Subcutaneous abdominal adipose tissue (tissue), 5 donors: ENCODE measurements around the gene CIITA.
"Not testable (repeated sequence)": the region's sequence is repeated elsewhere in the genome, so short reads cannot be mapped to it uniquely, and the experiment has no call there.

Experiments used
- H3K27ac ChIP-seq: one replicate; pipeline ENCODE4 v1.7.0; 2013; ENCODE audit warnings: low read depth, mild to moderate bottlenecking, inconsistent platforms, low read length, moderate library complexity
- H3K27me3 ChIP-seq, 5 donors: one replicate each; pipeline ENCODE4 v1.7.0; 2013; ENCODE audit warnings: low read length in 5 of 5, inconsistent platforms in 1 of 5; ENCODE audit not compliant: control insufficient read depth in 5 of 5, insufficient read depth in 4 of 5
- H3K36me3 ChIP-seq, 5 donors: one replicate each; pipeline ENCODE4 v1.7.0; 2013; ENCODE audit warnings: low read length in 5 of 5; ENCODE audit not compliant: control insufficient read depth in 5 of 5, insufficient read depth in 5 of 5
- H3K4me1 ChIP-seq, 5 donors: one replicate each; pipeline ENCODE4 v1.7.0; 2013; ENCODE audit warnings: low read length in 5 of 5, mild to moderate bottlenecking in 3 of 5, moderate library complexity in 1 of 5; ENCODE audit not compliant: control insufficient read depth in 5 of 5, insufficient read depth in 5 of 5
- H3K4me3 ChIP-seq, 5 donors: one replicate each; pipeline ENCODE4 v1.7.0; 2013; ENCODE audit warnings: low read length in 5 of 5, low read depth in 1 of 5
- H3K9ac ChIP-seq, 5 donors: one replicate each; pipeline ENCODE4 v1.7.0; 2013; ENCODE audit warnings: low read length in 5 of 5, mild to moderate bottlenecking in 4 of 5, moderate library complexity in 3 of 5
- H3K9me3 ChIP-seq, 5 donors: one replicate each; pipeline ENCODE4 v1.7.0; 2013; ENCODE audit warnings: low read length in 5 of 5; ENCODE audit not compliant: control insufficient read depth in 5 of 5
- donor health status: healthy.
- donor health status: healthy.
- donor health status: healthy.
- donor health status: healthy.
- donor health status: healthy.

CIITA gene

DNA sequence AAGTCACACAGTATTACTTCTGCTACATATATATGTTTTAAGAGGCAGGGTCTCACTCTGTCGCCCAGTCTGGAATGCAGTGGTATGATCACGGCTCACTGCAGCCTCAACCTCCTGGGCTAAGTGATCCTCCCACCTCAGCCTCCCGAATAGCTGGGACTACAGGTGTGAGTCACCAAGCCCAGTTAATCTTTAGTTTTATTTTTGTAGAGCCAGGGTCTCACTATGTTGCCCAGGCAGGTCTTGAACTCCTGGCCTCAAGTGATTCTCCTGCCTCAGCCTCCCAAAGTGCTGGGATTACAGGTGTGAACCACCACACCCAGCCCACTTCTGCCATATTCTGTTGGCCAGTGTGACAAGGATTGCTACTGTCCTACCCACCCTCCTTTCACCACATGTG, 48.3 kb downstream of the CIITA start:
- not testable (repeated sequence) for H3K9me3 ChIP-seq, H3K4me3 ChIP-seq, H3K27me3 ChIP-seq, H3K27ac ChIP-seq, H3K9ac ChIP-seq
- H3K36me3 ChIP-seq = peaks cover 0 to 86% (median 41%) of the 10 kb centered on the region in 5 donors
- peaks cover 6 to 41% (median 34%) of the 10 kb centered on the region in 5 donors for H3K4me1 ChIP-seq

DNA sequence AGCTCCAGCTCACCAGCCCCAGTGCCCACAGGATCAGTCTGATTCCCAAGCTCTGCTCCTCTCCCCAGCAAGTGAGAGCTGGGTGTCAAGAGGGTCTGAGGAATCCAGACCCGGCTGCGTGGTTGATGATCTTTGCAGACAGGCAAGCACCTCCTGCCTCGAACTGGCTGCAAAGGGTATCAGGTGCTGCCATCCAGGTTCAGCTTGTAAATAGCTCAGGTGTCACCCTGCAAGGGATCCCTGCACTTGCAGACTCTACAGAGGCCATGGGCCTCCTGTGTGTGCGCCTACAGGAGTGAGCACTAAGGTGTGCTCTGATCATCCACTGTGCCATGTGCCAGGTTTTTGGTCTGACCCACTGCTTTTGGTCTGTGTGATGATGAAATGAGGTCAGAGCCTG, 49.1 kb downstream of the CIITA start:
- H3K4me1 ChIP-seq = peaks cover 8 to 40% (median 36%) of the 10 kb centered on the region in 5 donors

GRCh38 chr16:10926867-10927266, 49.9 kb downstream of the CIITA start:
- Histone ChIP-seq H3K9ac (no peak overlapping the region), H3K27me3 (no peaks in the 10 kb centered on the region), H3K4me3 (no peak overlapping the region), H3K36me3 (peaks cover 0 to 81% (median 42%) of the 10 kb centered on the region in 5 donors), H3K4me1 (peaks cover 7 to 33% (median 29%) of the 10 kb centered on the region in 5 donors), H3K9me3 (no peaks in the 10 kb centered on the region), H3K27ac (no peak overlapping the region)

More for the DNA sequence above, 49.1 kb downstream of the CIITA start:
- no peaks in the 10 kb centered on the region for H3K27me3 ChIP-seq
- no peaks in the 10 kb centered on the region for H3K9me3 ChIP-seq
- no peak overlapping the region for H3K27ac ChIP-seq
- H3K9ac ChIP-seq = no peak overlapping the region
- peaks cover 0 to 84% (median 41%) of the 10 kb centered on the region in 5 donors for H3K36me3 ChIP-seq
- no peak overlapping the region for H3K4me3 ChIP-seq

DNA sequence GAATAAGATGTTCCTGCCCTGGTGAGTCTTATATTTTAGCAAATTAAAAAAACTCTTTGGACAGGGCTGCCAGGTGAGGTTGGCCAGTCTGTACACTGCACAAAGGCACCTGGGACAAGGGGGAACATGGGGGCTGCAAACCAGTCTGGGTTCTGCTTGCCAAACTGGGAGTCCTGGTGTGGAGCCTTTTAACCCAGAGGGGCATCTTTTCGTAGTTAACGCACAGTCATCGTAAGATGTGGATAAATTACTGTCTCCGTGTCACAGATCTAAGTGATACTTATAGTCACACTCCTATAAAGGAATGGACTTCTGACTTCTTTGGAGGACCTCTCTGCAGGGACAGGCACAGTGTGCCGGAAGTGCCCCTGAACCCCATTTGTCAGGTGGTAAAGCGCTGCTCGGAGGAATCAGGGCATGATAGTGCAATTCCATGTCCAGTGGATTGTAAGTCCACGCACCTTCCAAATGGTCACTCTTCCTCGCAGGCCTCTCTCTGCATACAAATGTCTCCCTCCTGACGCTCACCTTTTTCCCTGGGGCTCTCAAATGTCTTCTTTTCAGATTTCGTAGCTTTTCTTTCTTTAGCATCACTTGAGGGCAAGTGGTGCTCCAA, 50.6 kb downstream of the CIITA start:
- H3K36me3 ChIP-seq = peaks cover 0 to 79% (median 45%) of the 10 kb centered on the region in 5 donors
- H3K27me3 ChIP-seq = no peaks in the 10 kb centered on the region
- H3K4me1 ChIP-seq = peaks cover 5 to 26% (median 22%) of the 10 kb centered on the region in 5 donors
- no peaks in the 10 kb centered on the region for H3K9me3 ChIP-seq
- no peak overlapping the region for H3K4me3 ChIP-seq
- no peak overlapping the region for H3K9ac ChIP-seq
- H3K27ac ChIP-seq = no peak overlapping the region

- not testable (repeated sequence) for H3K9ac ChIP-seq, H3K4me3 ChIP-seq, H3K27me3 ChIP-seq, H3K27ac ChIP-seq, H3K9me3 ChIP-seq
- peaks cover 0 to 76% (median 54%) of the 10 kb centered on the region in 5 donors for H3K36me3 ChIP-seq
- peaks cover 1 to 28% (median 18%) of the 10 kb centered on the region in 5 donors for H3K4me1 ChIP-seq
Observed at GRCh38 chr16:10929097-10929496, 52.1 kb downstream of the CIITA start.

GRCh38 chr16:10929853-10930754, 53.1 kb downstream of the CIITA start:
- H3K4me3 ChIP-seq = no peak overlapping the region
- no peaks in the 10 kb centered on the region for H3K9me3 ChIP-seq
- H3K27ac ChIP-seq = no peak overlapping the region
- peaks cover 4 to 37% (median 26%) of the 10 kb centered on the region in 5 donors for H3K4me1 ChIP-seq
- no peak overlapping the region for H3K9ac ChIP-seq
- H3K27me3 ChIP-seq = no peaks in the 10 kb centered on the region
- H3K36me3 ChIP-seq = peaks cover 0 to 70% (median 50%) of the 10 kb centered on the region in 5 donors

GRCh38 chr16:10930755-10931093, 53.7 kb downstream of the CIITA start:
- Histone ChIP-seq H3K9me3 (no peaks in the 10 kb centered on the region), H3K4me1 (peaks cover 6 to 44% (median 33%) of the 10 kb centered on the region in 5 donors), H3K27ac (no peak overlapping the region), H3K9ac (no peak overlapping the region), H3K4me3 (no peak overlapping the region), H3K36me3 (peaks cover 0 to 64% (median 45%) of the 10 kb centered on the region in 5 donors), H3K27me3 (no peaks in the 10 kb centered on the region)

GRCh38 chr16:10931134-10931533, 54.1 kb downstream of the CIITA start:
- no peaks in the 10 kb centered on the region for H3K9me3 ChIP-seq
- no peak overlapping the region for H3K9ac ChIP-seq
- H3K4me3 ChIP-seq = no peak overlapping the region
- peaks cover 0 to 60% (median 41%) of the 10 kb centered on the region in 5 donors for H3K36me3 ChIP-seq
- no peaks in the 10 kb centered on the region for H3K27me3 ChIP-seq
- no peak overlapping the region for H3K27ac ChIP-seq
- peaks cover 6 to 48% (median 37%) of the 10 kb centered on the region in 5 donors for H3K4me1 ChIP-seq

DNA sequence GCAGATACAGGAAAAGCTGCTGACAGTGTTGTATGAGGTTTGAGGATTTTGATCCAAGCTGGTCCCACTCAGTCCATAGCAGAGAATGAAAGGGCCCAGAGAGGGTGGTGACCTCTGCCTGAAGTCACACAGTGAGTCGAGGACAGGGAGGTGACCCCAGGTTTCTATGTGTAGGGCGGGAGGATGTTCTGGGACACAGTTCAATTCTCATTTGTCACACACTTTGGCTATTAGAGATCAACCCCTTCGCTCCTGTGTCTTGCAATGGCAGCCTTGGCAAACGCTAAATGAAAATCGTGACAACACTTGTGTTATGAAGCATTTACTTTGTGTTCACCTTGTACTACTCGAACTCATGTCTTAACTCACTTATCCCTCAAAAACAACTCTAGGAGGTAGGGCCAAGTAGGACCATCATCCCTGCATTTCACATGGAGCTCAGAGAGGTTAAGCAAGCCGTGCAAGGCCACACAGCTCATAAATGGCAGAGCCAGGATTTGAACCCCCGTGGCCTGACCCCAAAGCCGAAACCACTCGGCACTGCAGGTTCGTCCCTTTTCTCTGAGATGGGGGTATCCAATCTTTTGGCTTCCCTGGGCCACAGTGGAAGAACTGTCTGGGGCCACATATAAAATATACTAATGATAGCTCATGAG, 55.1 kb downstream of the CIITA start:
- Histone ChIP-seq H3K27me3 (no peaks in the 10 kb centered on the region), H3K4me3 (no peak overlapping the region), H3K27ac (no peak overlapping the region), H3K4me1 (peaks cover 9 to 57% (median 46%) of the 10 kb centered on the region in 5 donors), H3K9ac (no peak overlapping the region), H3K36me3 (peaks cover 0 to 59% (median 40%) of the 10 kb centered on the region in 5 donors), H3K9me3 (no peaks in the 10 kb centered on the region)
